NCI-H526 treated with DMSO at 0.1 percent for 48 hours (cell line): ENCODE measurements around the gene UBAP2L.
"Not testable (repeated sequence)": the region's sequence is repeated elsewhere in the genome, so short reads cannot be mapped to it uniquely, and the experiment has no call there.

Experiments
- DNase-seq: peaks from one replicate; lab custom pipeline; 2025; lab: John Stamatoyannopoulos, UW

UBAP2L gene

GRCh38 chr1:154198756-154199562, 21.8 kb upstream of the UBAP2L start:
- peak; percentile 54 for DNase-seq

DNA sequence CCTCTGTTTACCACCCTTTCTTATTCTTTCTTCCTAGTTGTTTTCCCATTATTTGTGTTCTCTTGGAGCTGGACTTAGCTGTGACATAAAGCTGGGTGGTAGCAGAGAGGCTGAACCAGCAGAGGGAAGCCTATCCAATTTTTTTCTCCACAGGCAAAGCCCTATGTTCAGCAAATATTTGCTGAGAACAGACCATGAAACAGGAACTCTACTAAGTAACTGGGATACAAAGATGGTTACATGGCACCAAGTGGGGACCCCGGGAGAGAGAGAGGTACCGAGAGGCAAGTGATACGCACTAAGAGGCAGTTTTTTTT, 21.2 kb upstream of the UBAP2L start:
- no peak for DNase-seq

DNA sequence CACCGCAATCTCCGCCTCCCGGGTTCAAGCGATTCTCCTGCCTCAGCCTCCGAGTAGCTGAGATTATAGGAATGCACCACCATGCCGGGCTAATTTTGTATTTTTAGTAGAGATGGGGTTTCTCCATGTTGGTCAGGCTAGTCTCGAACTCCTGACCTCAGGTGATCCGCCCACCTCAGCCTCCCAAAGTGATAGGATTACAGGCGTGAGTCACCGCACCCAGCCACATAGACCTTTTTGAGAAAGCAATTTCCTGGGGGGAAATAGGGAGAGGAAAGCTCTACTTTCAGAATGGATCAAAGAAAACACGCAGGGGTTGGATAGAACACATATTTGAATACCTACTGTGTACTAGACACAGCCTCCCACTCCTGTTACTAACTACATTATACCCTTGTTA, 15.0 kb upstream of the UBAP2L start:
- DNase-seq = not testable (repeated sequence)

- no peak for DNase-seq
Measured at GRCh38 chr1:154206196-154206595, 14.6 kb upstream of the UBAP2L start, which contains the start of gene CFAP141. Gene CFAP141 (minus strand): TSS chr1:154206333. CDS start chr1:154206307, 26 bp downstream.

DNA sequence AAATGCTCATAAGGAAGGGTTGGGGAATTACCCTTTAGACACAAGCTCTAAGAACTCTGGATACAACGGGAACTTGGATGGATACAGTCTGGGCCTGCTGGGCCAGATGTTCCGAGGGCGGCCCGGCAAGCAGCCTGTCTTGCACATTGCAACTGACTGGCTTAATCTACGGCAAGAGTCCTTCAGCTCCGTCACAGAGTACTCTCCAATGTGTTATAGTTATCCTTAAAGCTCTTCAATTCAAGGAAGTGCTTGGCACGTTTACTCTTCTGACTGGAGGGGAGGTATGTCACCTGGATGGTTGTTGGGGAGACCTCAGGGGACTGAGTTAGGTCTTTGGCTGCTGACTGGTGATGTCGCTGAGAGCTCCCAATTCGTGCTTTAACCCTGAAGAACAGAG, 13.5 kb upstream of the UBAP2L start:
- no peak for DNase-seq

DNA sequence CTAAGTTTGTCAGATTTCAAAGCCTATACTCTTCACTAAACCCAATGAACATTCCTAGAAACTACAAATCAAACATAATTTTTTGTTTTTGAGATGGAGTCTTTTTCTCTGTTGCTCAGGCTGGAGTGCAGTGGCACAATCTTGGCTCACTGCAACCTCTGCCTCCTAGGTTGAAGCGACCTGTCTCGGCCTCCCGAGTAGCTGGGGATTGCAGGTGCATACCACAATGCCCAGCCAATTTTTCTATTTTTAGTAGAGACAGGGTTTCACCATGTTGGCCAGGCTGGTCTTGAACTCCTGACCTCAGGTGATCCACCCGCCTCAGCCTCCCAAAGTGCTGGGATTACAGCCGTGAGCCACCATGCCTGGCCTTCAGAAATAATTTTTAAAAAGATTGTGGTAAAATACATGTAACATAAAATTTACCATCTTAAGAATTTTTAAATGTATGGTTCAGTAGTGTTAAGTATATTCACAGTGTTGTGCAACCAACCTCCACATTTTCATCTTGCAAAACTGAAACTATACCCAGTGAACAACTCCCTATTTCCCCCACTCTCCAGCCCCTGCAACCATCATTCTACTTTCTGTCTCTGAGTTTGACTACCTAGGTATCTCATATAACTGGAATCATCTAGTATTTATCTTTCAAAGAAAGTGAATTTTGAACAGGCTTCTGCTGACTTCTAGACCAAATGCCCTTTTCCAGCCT, 11.9 kb upstream of the UBAP2L start:
- no peak for DNase-seq

DNA sequence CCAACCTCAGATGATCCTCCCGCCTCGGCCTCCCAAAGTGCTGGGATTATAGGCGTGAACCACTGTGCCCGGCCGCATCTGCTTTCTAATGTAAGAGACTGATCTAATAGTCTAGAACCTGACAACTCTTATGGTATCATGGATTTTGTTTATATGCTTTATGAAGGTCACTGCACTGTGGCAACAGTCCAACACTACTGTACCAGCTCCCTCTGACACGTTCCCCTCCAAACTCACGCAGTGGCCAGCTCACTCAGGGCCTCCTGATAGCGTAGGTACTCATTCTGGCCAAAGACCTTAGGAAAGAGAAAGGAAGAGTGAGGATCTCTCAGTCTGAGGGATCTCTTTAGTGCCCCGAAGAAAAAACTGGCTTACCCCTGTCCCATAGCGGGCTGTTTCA, 8.7 kb upstream of the UBAP2L start:
- no peak for DNase-seq

GRCh38 chr1:154213274-154213673, 7.5 kb upstream of the UBAP2L start:
- no peak for DNase-seq

DNA sequence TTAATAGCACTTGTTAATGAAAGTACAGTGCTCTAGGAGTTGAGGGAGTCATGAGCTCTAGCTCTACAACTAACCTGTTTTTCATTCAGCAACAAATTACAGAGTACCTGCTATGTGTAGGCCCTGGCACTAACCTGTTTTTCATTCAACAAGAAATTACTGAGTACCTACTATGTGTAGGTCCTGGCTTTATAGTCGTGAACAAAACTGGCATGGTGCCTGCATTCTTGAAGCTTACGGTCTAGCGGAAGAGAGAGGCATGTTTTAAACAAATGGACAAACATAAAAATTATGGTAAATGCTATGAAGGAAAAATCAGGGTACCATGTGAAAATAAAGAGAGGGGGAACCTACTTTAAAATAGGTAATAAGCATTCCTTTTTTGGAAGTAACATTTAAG, 2.2 kb upstream of the UBAP2L start:
- DNase-seq = no peak

DNA sequence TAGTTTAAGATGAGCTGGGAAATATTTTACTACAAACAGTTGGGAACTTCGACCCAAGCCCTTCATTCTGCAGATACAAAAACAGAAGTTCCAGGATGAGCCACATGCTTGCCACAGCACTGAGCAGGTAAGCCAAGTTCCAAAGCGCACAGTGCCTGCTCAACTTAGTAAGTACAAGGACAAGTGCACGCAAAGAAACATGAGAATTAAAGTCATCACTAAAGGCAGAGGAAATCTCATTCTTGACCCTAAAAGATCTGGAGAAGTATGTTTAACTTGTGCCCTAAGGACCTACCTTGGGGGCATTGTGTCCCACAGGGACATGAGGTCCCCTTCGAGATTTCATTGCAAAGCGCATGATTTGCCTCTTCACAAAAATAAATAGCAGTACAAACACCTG, 1.2 kb upstream of the UBAP2L start:
- no peak for DNase-seq

GRCh38 chr1:154220970-154221277, 169 bp downstream of the UBAP2L start:
- no peak for DNase-seq

DNA sequence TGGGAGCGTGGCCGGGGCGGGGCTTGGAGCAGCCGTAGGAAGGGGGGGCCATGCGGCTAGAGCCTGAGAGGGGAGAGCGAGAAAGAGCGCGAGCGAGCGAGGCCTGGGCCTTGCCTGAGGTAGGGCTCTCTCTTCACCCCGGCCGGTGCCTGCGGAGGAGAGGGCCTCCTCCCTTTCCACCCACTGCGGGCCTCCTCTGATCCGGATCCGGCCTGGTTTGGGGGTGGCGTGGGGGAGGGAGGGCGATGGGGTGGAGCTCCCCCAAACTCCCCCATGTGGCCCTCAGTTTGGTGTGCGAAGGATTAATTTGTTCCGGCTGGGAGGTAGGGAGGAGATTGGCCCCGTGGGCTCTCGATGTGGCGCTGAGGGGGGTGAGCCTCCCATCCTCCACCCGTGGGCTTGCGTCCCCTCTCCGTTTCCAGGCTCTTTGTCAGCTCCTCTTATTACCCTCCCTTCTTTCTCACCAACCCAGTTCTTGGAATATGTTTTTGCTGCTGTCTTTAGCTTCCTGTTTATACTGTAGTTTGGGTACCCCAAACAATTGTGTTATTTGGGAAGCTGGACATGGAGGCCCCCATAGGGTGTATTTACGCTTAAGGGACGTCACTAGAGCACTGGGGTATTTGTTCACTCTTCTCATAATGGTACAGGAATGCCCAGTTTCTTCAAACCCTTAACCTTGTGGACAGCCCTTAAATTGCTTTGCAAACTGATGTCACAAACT, 685 bp downstream of the UBAP2L start:
- peak; percentile 70 for DNase-seq

DNA sequence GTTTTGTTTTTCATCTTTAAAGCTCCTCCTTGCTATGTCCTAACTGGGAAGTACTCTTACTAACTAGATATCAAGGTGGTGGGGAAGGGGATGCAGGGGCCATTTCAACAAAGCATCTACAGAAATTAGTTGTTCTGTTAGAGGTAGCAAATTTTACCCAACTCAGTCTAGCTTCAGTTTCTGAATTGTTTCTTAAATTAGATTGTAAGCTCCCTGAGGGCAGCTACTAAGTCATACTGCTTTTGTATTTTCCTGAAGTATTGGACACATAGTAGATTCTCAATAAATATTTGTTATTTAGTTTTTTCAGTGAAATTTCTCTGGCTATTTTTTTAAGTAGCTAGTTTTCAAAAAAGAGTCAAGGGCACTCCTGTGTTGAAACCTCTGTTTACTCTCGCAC, 1.8 kb downstream of the UBAP2L start:
- no peak for DNase-seq

- no peak for DNase-seq
Measured at GRCh38 chr1:154222918-154223317, 2.2 kb downstream of the UBAP2L start.

DNA sequence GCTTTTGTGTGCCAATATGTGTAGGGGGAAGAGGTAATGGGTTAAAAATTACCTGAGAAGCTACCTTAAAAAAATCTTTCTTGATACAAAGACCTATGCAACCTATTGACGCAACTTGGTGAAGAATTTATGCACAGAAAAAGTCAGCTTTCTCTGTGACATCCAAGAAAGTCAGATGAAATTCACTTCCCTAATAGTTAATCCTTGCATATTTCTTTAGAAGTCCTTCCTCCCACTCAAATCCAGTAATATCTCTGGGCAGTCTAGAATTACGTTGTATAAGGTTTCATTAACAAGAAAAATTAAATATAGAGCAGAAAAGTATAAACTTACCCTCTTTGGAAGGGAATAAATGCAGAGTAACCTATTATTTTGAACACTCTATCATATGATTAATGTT, 2.9 kb downstream of the UBAP2L start:
- DNase-seq = no peak

- no peak for DNase-seq
Measured at GRCh38 chr1:154225370-154225769, 4.6 kb downstream of the UBAP2L start.

- DNase-seq = not testable (repeated sequence)
Measured at GRCh38 chr1:154231112-154231511, 10.4 kb downstream of the UBAP2L start.

GRCh38 chr1:154233127-154233526, 12.4 kb downstream of the UBAP2L start:
- DNase-seq = not testable (repeated sequence)

DNA sequence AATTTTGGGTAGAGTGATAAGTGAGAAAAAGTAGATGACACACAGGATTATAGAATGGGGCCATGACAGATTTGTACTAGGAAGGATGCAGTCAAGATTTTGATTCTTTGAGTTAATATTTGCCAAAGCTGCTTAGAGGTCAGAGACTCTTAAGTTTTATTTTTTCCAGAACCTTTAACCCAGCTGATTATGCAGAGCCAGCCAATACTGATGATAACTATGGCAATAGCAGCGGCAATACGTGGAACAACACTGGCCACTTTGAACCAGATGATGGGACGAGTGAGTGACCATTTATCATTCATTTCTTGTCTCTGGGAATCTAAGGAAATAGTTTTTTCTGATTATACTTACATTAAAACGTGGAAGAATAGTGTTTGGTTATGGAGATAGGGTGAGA, 16.1 kb downstream of the UBAP2L start:
- DNase-seq = no peak

GRCh38 chr1:154237435-154237834, 16.7 kb downstream of the UBAP2L start:
- no peak for DNase-seq

DNA sequence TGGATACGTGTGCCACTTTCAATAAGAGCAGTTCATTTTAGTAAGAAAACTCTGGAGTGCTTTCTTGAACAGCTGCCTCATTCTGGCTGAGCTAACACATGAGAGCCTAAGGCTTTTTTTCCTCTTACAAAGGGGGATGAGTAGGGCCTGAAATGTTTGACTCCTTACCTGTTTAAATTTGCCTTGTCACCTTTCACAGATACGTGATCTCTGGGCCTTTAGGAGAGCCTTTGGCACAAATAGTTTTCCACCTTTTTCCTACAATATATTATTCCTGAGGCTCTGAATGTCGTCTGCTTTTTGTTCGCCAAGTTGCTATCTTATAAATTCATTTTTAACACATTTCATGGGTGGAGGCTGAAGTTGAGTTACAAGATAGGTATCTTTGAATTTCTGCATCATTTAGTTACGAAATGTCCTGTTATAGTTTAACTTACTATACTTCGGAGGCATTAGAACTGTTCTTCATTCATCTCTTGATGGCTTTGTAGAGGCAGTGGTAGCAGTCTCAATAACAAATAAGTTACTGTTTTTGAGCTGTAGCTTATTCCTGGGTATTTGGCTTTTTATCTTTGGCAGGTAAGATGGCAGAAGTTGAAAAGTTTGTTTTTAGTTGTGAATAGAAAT, 17.2 kb downstream of the UBAP2L start:
- no peak for DNase-seq

DNA sequence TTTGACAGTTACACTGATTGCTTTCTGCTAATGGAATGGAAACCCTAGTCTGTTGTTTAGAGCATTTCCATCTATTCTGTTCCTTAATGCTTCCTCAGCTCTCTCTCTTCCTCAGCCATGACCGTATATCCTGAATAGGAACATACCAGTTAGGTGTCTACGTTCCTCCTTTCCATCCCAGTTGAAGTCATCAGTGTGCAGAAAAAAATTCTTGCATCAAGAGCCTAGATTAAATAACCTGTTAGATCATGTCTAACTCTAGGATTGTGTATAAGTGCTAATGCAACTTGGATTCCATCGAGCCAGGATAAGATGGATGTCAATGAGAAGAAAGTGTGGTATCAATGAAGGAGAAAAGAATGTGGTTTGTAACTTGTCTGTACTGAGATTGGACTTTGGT, 18.7 kb downstream of the UBAP2L start:
- DNase-seq = no peak
